Smooth muscle cell (in vitro differentiated cells): ENCODE data around the gene BCKDK. TPM values are rescaled to one million over a fixed set of nuclear protein-coding genes. Genes with fewer than 3 reads are reported as not detected.

Source experiments
- DNase-seq: peaks from one replicate; lab custom pipeline; 2025; ENCODE audit not compliant: unreplicated experiment; lab: John Stamatoyannopoulos, UW
- H2AFZ ChIP-seq: fragments of 200-600 bp; sonication (generic); 2 replicates; pipeline ENCODE4 v1.6.0; 2016; ENCODE audit warnings: antibody characterized with exemption, low read depth, mild to moderate bottlenecking
- H3F3A ChIP-seq: fragments of 200-600 bp; sonication (generic); 2 replicates; pipeline ENCODE4 v1.6.0; 2017; ENCODE audit warnings: antibody characterized with exemption, low read depth
- H3K27ac ChIP-seq: fragments of 200-600 bp; sonication (generic); 2 replicates; pipeline ENCODE4 v1.5.1; 2016; ENCODE audit warnings: low read depth, mild to moderate bottlenecking
- H3K27me3 ChIP-seq: fragments of 200-600 bp; sonication (generic); 2 replicates; pipeline ENCODE4 v1.6.1; 2016; ENCODE audit warnings: low read depth, mild to moderate bottlenecking
- H3K36me3 ChIP-seq: fragments of 200-600 bp; sonication (generic); 2 replicates; pipeline ENCODE4 v1.5.1; 2016; ENCODE audit warnings: low read depth
- H3K4me1 ChIP-seq: fragments of 200-600 bp; sonication (generic); 2 replicates; pipeline ENCODE4 v1.5.1; 2016; ENCODE audit warnings: low read depth
- H3K4me2 ChIP-seq: fragments of 200-600 bp; sonication (generic); 2 replicates; pipeline ENCODE4 v1.6.0; 2016; ENCODE audit warnings: mild to moderate bottlenecking
- H3K4me3 ChIP-seq: fragments of 200-600 bp; sonication (generic); 2 replicates; pipeline ENCODE4 v1.5.1; 2016; ENCODE audit warnings: mild to moderate bottlenecking
- H3K79me2 ChIP-seq: fragments of 200-600 bp; sonication (generic); 2 replicates; pipeline ENCODE4 v1.6.0; 2016; ENCODE audit warnings: low read depth, mild to moderate bottlenecking
- H3K9ac ChIP-seq: fragments of 200-600 bp; sonication (generic); 2 replicates; pipeline ENCODE4 v1.6.0; 2016; ENCODE audit warnings: low read depth
- H3K9me3 ChIP-seq: fragments of 200-600 bp; sonication (generic); replicated peaks from 2 replicates; pipeline ENCODE4 v1.5.1; 2016; ENCODE audit warnings: low read depth
- H4K20me1 ChIP-seq: fragments of 200-600 bp; sonication (generic); 2 replicates; pipeline ENCODE4 v1.6.0; 2016; ENCODE audit warnings: low read depth
- WGBS: methylation state at CpG from one replicate; pipeline ENCODE4 v1.1.7; 2016; ENCODE audit warnings: low lambda C conversion rate; 5-methylcytosine and 5-hydroxymethylcytosine counted together
- polyA plus RNA-seq: library from polyadenylated mRNA; unstranded; fragments of >200 nt; fragmentation: Nextera tagmentation; extraction: Ambion mirVana; gene quantifications from 2 replicates; pipeline ENCODE4 v1.2.1, GENCODE V29; 2016
- total RNA-seq: library from RNA; depleted of rRNA; stranded (reverse); fragments of >200 nt; gene quantifications from 2 replicates; pipeline ENCODE4 v1.2.3, GENCODE V29; 2014
- TF ChIP-seq, protein P1 (sequence below): fragments of 200-600 bp; sonication (generic); IDR thresholded peaks from 2 replicates; pipeline ENCODE4 v1.5.1; 2017; ENCODE audit warnings: borderline replicate concordance, mild to moderate bottlenecking, antibody characterized with exemption; ENCODE audit not compliant: insufficient read depth, poor library complexity, severe bottlenecking

The BCKDK gene
- total and polyA plus RNA-seq, 2 experiments from 2014 or later: 40.5 to 82.6 TPM

DNA sequence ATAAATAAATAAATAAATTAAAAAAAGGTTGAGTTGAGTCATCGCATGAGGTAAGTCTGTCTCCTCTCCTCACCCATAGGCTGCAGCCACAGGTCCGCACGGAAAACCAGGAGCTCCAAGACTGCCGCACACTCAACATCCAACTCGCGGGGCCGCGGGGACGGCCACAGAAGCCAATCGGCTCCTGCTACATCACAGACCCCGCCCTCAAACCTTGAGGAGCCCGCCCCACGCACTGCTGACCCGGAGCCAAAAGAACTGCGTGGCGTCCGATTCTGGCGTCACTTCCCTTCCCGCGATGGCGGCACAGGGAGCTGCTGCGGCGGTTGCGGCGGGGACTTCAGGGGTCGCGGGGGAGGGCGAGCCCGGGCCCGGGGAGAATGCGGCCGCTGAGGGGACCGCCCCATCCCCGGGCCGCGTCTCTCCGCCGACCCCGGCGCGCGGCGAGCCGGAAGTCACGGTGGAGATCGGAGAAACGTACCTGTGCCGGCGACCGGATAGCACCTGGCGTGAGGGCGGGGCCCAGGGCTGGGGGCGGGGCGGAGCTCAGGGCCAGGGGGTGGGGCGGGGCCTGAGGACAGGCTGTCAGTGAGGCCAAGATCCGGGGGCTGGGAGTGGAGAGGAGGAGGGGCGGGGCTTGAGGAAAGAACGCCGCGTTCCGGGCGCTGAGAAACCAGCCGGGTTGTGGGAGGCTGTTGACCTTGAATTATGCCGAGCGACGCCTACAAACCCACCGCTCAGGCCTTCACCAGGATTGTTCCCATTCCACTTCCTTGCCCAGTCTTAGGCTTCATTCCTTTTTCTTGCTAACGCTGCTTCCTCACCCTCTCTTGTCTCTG lies 9.4 kb downstream of the BCKDK start, which contains the start of gene KAT8:
Gene KAT8, plus strand, starts transcription at position 281 of the 839 bp plus-strand sequence. Its CDS starts 18 bp downstream, at position 299.
- WGBS: 2% methylated on average over 27 of the region's 68 CpGs
- DNase-seq: peak; percentile 97
- no peaks in the 10 kb centered on the region for H3K36me3 ChIP-seq
- H3K4me3 ChIP-seq: peak within 1 kb of the TSS; percentile 73
- peaks cover 22% of the 10 kb centered on the region for H3K79me2 ChIP-seq
- peak within 1 kb of the TSS; percentile 98 for H3K4me2 ChIP-seq
- H2AFZ ChIP-seq: no peak within 1 kb of the TSS
- H3F3A ChIP-seq: peaks cover 23% of the 10 kb centered on the region
- no peaks in the 10 kb centered on the region for H4K20me1 ChIP-seq
- H3K9me3 ChIP-seq: no peaks in the 10 kb centered on the region
- peak within 1 kb of the TSS; percentile 98 for H3K9ac ChIP-seq
- H3K4me1 ChIP-seq: no peaks in the 10 kb centered on the region
- no peaks in the 10 kb centered on the region for H3K27me3 ChIP-seq
- peak within 1 kb of the TSS; percentile 100 for H3K27ac ChIP-seq
- TF ChIP-seq, protein P1, sequence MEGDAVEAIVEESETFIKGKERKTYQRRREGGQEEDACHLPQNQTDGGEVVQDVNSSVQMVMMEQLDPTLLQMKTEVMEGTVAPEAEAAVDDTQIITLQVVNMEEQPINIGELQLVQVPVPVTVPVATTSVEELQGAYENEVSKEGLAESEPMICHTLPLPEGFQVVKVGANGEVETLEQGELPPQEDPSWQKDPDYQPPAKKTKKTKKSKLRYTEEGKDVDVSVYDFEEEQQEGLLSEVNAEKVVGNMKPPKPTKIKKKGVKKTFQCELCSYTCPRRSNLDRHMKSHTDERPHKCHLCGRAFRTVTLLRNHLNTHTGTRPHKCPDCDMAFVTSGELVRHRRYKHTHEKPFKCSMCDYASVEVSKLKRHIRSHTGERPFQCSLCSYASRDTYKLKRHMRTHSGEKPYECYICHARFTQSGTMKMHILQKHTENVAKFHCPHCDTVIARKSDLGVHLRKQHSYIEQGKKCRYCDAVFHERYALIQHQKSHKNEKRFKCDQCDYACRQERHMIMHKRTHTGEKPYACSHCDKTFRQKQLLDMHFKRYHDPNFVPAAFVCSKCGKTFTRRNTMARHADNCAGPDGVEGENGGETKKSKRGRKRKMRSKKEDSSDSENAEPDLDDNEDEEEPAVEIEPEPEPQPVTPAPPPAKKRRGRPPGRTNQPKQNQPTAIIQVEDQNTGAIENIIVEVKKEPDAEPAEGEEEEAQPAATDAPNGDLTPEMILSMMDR: no peak

DNA sequence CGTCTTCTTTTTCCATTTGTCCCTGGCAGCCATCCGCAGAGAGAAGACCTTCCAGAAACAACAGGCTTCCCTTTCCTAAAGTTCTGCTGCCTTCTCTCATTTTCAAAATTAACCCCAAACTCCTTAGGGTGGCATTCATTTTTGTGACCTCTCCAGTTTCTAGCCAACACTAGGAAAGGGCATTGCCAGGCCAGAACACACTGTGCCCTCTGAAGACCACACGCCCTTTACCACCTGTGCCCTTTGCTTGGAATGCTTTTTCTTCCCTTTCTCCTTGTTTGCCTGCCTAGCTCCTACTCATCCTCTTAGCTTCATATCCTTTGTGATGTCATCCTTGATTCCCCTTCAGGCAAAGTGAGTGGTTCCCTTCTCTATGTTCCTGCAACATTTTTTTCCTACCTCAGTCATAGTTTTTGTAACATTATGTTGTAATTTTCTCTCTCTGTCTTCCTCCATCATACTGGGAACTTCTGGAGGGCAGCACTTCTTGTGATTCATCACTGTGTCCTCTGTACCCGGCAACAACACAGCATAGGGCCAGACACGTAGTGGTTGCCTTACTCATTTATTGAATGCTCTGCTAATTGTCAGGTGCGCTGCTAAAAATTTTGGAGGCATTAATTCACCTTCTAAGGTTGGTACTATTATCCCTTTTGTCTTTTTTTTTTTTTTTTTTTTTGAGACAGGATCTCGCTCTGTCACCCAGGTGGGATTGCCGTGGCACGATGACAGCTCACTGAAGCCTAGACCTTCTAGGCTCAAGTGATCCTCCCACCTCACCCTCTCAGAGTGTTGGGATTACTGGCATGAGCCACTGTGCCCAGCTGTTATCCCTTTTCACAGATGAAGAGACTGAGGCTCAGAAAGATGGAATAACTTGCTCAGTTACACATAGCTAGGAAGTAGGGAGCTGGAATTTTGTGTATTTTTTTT lies 10.3 kb downstream of the BCKDK start:
- 58% methylated on average over 9 of the region's 9 CpGs for whole genome bisulfite sequencing
- Histone ChIP-seq H3K36me3 (no peaks in the 10 kb centered on the region), H3F3A (peaks cover 23% of the 10 kb centered on the region), H3K4me2 (peak overlapping the region; percentile 98), H4K20me1 (no peaks in the 10 kb centered on the region), H3K9ac (peak overlapping the region; percentile 98), H2AFZ (no peak overlapping the region), H3K27me3 (no peaks in the 10 kb centered on the region), H3K79me2 (peaks cover 22% of the 10 kb centered on the region), H3K4me1 (no peaks in the 10 kb centered on the region), H3K4me3 (peak overlapping the region; percentile 73), H3K9me3 (no peaks in the 10 kb centered on the region), H3K27ac (peak overlapping the region; percentile 100)
- TF ChIP-seq, protein P1: no peak
- no peak for DNase-seq

DNA sequence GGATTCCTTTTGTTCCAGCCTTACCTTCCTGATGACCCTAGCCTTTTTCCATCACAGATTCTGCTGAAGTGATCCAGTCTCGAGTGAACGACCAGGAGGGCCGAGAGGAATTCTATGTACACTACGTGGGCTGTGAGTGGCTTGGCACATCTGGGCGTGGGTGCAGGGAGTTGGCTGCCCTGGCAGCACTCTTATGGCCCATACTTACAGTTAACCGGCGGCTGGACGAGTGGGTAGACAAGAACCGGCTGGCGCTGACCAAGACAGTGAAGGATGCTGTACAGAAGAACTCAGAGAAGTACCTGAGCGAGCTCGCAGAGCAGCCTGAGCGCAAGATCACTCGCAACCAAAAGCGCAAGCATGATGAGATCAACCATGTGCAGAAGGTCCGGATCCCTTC lies 11.9 kb downstream of the BCKDK start:
- Histone ChIP-seq H3K9ac (no peak overlapping the region), H3K4me1 (no peaks in the 10 kb centered on the region), H3K79me2 (peaks cover 22% of the 10 kb centered on the region), H3K36me3 (no peaks in the 10 kb centered on the region), H3F3A (peaks cover 18% of the 10 kb centered on the region), H3K4me3 (no peak overlapping the region), H3K9me3 (no peaks in the 10 kb centered on the region), H4K20me1 (no peaks in the 10 kb centered on the region), H3K4me2 (no peak overlapping the region), H2AFZ (no peak overlapping the region), H3K27me3 (no peaks in the 10 kb centered on the region), H3K27ac (no peak overlapping the region)
- TF ChIP-seq, protein P1: no peak
- DNase-seq: no peak
- WGBS: 100% methylated on average over 14 of the region's 16 CpGs
